COLO829 (cell line): Measurements from ENCODE around the gene UXS1.
"Not testable (repeated sequence)": the region's sequence is repeated elsewhere in the genome, so short reads cannot be mapped to it uniquely, and the experiment has no call there.

Source experiments
- DNase-seq: peaks from one replicate; pipeline ENCODE4 v3.0.0; 2012; ENCODE audit warnings: low spot score

UXS1 gene

GRCh38 chr2:106160786-106161261 lies 33.3 kb downstream of the UXS1 start:
- DNase-seq, result no peak

GRCh38 chr2:106159866-106160785 lies 34.0 kb downstream of the UXS1 start:
- DNase-seq, result no peak

DNA sequence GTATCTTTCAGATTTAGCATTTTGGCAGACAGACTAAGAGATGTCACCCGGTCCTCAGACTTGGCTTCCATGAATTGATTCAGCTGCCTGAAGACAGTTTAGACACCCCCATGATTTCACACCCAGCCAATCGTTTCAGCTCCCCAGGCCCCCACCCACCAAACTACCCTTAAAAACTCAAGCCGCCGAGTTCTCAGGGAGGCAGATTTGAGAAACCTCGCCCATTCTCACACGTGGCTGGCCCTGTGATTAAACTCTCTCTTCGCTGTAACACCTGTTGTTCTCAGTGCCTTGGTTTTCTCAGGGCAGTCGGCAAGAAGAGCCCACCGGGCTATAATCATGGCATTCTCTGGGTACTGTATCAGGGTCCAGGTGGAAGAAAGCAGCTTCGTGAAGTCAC lies 35.2 kb downstream of the UXS1 start:
- no peak for DNase-seq

DNA sequence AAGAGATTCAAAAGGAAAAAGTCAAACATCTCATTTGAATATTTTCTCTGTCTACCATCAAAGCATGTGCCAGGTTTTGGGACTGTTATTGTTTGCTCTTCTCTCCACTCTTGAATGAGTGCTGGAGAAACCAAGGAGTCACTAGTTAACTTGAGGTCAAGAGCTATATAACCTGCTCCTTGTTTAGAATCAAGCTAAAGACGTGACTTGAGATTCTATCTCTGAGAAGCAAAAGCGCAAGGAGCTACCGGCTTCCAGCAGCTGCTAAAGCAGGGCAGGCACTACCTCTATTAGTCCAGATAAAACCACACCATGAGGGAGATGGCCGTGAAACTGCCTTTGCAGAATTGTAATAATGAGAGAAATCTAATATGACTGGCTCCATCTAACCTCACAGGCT lies 36.0 kb downstream of the UXS1 start:
- DNase-seq, result no peak

DNA sequence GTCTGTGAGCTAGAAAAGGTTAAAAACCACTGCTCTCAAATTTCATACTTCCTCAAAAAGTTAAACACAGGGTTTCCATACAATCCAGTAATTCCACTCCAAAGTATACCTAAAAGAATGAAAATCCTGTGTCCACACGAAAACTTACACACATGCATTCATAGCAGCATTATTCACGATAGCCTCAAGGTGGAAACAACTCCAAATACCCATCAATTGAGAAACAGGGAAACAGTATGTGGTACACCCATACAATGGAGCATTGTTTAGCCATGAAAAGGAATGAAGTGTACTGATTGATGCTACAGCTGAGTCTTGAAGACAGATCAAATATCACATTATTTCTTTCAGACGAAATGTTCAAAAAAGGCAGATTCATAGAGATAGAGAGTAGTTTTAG lies 36.7 kb downstream of the UXS1 start:
- DNase-seq, result peak; percentile 87

DNA sequence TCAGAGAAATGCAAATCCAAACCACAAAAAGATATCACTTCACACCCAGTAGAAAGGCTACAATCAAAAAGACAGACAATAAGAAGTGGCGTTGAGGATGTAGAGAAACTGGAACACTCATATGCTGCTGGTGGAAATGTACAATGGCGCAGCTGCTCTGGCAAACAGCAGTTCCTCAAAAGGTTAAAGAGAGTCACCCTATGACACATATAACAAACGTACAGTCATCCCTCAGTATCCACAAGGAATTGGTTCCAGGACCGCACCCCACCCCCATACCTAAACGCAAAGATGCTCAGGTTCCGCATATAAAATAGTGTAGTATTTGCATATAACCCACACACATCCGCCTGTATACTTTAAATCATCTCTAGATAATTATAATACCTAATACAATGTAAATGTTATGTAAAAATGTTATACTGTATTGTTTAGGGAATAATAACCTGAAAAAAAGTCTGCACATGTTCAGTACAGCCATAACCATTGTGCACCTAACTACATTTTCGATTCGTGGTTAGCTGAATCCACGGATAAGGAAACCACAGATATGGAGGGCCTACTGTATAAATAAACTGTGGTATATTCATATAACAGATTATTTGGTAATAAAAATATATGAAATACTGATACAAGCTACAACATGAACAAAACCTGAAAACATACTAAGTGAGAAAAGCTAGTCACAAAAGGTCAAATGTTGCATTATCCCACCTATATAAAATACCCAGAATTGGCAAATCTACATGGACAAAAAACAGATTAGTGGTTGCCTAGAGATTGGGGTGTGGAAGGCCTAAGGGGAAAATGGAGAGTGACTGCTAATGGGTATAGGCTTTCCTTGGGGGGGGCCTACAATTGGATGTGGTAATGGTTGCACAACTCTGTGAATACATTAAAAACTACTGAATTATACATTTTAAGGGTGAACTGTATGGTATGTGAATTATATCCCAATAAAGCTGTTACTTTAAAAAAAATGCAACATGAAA lies 37.5 kb downstream of the UXS1 start:
- DNase-seq, result no peak

- no peak for DNase-seq
Measured at GRCh38 chr2:106153781-106154180, 40.3 kb downstream of the UXS1 start.

GRCh38 chr2:106147665-106148064 lies 46.4 kb downstream of the UXS1 start:
- no peak for DNase-seq

DNA sequence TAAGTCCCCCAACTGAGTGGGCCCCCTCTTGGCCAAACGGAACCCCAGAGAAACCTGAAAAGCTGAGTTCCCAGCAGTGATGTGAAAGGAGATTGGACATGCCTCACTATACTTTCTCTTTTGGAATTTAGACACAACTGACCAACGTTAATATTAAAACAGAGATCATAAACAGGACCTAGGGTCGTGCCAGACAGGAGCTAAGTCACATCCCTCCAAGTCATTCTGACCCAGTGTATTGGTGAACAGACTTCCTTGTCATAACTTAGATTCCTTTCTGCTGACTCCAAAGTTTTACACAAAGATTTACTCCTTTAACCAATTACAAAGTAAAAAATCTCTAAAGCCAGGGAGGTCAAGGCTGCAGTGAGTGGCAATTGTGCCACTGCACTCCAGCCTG lies 46.9 kb downstream of the UXS1 start:
- DNase-seq, result no peak

DNA sequence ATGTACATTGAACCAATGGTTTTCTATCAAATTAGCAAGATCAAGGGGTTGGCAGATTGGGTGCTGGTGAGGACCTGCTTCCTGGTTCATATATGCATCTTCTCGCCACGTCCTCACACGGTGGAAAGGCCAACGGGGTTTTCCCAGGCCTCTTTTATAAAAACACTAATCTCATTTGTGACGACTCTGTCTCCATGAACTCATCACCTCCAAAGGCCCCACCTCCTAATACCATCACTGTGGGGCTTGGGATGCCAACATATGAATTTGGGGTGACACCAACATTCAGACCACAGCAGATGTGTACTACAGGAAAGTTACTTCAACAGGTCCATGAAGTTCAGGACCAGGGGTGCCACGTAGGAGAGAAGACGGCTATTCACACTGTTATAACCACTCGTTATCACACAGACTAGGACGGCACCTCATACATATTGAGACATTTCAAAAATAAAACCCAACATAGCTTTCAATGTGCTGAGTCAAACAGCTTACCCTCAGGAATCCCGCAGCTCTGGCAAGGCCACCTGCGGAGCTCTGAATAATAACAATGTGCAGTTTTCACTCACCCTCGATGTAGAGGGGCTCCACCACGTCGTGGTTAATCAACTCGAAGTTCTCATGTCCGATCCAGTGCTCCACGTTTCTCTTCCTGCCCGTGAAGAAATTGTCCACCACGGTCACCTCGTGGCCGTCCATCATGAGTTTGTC lies 49.3 kb downstream of the UXS1 start:
- no peak for DNase-seq

DNA sequence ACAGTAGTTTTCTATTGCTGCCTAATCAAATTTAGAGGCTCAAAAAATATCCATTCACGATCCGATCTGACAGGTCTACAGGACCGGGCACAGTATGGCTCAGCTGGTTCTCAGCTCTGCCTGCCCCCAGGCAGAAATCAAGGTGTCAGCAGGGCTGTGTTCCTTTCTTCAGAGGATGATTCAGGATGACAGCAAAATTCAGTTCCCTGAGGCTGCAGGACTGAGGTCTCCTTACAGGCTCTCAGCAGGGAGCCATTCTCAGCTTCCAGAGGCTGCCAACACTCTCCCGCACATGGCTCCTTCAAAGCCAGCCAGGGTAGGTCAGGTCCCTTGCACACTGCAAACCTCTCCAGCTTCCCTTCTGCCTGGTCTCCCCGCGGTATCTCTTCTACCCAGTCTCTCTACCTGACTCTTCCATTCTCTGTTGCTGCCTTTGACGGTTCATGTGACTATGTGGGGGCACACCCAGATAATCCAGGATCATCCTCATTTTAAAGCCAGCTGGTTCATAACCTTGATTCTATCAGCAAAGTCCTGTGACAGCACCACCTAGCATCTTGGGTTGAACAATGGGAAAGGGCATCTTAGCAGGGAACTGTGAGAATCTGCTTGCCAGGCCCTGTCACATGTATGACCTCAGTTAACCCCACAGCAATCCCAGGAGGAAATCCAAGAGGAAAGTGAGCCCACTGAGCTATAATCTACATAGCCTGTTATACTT lies 50.4 kb downstream of the UXS1 start:
- no peak for DNase-seq

- no peak for DNase-seq
Measured at GRCh38 chr2:106142683-106143082, 51.4 kb downstream of the UXS1 start.

- no peak for DNase-seq
Measured at GRCh38 chr2:106140913-106141312, 53.2 kb downstream of the UXS1 start.

DNA sequence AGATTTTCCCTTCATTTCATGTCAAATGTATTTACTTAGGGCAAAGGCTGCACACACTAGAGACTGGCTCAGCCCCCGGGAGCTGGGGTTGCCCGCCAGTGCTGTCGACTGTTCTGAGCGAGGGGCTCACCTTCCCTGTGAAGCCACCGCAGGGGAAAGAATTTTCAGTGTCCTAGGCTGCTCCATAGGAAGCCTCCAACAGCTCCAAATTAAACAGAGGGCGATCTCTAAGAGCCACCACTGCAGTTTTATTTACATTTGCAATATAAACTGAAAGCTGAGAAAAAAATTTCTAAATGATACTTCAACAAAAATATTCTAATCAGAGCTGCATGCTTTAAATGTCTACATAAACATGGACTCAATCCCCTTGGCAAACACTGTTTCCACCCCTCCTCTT lies 54.0 kb downstream of the UXS1 start:
- DNase-seq, result no peak

DNA sequence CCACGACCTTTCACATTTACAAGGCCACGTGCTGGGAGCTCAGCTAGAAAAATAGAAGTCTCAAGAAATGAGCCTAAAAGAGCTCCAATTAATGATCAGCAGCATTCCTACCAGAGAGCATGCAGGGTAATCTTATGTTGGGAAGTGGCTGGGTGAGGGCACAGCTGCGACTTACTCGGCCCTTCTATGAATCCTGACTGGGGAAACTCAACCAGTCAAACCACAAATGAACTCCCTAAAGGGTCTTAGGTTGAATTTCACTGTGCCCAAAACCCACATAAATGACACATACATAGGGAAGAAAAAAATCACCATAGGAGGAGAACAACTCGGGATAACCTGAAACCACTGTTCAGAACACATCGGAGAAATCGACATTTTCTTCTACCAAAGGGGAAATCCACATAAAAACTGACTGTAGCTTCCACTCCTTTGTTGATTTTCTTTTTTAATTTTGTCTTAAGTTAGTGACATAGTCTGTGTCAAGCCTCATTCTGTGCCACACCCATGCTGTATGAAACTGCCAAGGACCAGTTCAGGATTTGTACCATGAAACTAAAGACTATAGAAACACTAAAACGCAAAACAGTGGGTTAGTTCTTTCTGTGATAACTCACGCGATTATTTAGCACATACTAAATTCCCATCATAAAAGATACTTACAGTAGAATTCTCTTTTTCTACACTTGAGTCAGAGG lies 54.7 kb downstream of the UXS1 start:
- no peak for DNase-seq

DNA sequence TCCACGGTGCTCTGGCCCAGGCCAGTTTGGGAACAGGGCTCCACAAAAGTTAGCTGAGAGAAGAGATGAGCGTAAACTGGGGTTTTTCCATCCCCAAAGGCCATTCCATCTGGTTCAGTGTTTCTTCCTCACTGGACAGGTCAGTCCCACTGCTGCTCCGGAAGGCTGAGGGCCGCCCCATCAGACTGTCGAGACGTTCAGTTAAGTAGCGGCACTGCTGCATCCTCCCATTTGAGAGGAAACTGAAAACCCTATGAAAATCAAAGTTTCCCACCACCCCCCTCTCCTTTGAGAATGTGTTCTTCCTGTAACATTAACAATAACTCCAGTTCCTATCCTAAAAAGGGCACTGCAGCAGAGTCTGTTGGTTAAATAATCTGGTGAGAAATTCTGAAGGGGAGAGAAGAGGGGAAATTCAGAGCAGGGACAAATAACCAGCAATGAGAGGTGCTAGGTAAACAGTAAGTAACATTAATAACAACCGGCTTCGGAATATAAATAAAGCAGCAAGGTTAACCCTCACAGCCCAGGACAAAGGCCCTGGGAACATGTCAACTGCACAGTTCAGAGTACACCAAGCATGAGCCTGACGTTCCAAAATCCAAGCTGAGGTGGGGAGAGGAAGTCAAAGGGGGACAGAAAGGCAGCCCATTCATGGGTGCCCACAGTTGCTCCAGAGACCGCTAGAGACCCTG lies 55.4 kb downstream of the UXS1 start:
- no peak for DNase-seq

DNA sequence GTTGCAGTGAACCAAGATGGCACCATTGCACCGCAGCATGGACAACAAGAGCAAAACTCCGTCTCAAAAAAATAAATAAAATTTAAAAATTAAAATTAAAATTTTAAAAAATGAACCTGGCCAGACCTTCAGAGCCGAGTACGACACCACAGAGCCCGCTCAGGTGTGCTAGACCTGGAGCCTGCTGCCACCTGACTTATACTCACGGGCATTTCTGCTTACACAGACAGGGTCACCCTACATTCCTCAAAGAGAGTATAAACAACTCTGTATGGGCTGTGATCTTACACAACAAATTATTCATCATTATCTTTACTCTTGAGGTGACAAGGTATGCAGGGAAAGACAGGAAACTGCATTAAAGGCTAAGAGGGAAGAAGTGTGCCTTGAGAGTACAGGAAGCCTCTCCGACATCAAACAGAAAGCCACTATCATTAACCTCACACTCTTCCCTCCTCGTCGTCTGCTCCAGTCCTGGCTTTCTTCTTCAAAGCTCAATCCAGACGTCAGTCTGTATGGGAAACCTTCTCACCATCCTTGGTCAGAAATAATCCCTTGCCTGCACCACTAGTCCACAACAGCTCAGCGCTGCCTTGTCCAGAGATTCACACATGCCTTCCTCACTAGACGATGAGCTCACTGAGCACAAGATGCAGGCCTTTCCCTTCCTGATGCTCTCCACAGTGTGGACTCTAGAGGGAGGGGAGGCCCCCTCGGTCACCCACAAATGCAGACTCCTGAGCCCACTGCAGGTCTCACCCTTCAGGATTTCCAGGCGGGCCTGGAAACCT lies 56.2 kb downstream of the UXS1 start:
- no peak for DNase-seq

GRCh38 chr2:106131192-106131591 lies 62.9 kb downstream of the UXS1 start:
- not testable (repeated sequence) for DNase-seq
